Non-pigmented ciliary epithelial cell (primary cell): ENCODE results near the gene STX1A.
A peak's percentile ranks its signal among the peaks of the same experiment; 100 is the strongest.

Source experiments
- DNase-seq: peaks from one replicate; pipeline ENCODE4 v3.0.0-alpha.2; 2010; ENCODE audit warnings: low read depth

The STX1A gene

DNA sequence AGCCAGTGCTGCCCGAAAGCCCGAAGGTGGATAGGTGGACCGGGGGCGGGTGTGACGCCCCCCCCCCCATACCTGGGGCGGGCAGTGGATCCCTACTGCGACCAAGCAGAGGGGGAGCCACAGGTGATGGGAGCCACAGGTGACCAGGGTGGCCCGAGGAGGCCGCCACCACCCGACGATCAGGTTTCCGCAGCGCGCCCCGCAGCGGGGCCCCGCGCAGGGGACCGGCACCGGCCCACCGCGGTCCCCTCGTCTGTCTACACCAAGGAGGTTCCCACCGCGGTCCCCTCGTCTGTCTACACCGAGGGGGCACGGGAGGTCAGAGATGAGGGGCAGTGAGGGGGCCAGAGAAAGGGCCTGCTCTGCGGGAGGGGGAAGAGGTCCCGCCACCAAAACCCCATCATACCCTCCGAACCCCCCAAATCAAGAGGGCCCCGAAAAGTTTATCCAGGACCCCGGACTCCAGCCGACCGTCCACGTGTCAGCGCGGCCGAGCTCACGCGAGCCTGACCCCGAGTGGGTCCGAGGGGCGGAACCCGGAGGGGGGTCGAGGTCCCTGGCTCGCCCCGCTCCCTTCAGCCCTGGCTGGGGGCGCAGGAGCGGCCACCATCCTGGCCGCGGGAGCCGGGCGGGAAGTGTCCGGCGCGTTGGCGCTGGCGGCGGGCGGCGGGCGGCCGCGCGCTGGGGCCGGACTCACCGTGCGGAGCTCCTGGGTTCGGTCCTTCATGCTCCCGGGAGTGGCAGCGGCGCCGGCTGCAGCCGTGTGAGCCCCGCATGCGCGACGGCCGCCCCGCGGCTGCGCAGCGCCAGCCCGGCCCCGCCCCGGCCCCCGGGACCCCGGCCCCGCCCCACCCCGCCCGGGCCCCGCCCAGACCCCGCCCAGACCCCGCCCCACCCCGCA, at the start of gene STX1A:
Gene STX1A (minus strand): TSS at position 765 of the 901 bp plus-strand sequence. CDS start 38 bp downstream, at position 727.
- DNase-seq = no peak

- no peak for DNase-seq
These were observed 49.4 kb upstream of the STX1A start for GRCh38 chr7:73768641-73769480.

DNA sequence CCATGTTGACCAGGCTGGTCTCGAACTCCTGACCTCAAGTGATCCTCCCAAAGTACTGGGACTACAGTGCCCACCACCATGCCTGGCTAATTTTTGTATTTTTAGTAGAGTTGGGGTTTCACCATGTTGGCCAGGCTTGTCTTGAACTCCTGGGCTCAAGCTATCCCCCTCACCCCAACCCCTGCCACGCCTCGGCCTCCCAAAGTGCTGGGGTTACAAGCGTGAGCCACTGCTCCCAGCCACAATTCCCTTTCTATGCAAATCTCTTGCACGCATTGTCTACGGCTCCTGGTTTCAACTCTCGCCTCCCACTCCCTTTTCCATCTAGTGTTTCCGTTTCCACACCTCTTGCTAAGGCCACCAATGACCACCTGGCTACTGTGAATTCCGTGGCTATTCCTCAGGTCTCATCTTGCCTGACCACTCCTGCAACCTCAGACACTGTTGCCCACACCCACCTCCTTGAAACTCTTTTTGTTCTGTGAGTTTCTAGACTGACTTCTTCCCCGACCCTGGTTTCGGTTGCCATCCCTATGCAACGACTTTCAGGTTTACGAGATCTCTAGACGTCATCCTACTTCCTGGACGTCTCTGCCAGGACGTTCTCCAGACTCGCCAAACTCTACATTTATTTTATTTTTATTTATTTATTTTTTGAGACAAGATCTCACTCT, 47.2 kb upstream of the STX1A start:
- DNase-seq = no peak

DNA sequence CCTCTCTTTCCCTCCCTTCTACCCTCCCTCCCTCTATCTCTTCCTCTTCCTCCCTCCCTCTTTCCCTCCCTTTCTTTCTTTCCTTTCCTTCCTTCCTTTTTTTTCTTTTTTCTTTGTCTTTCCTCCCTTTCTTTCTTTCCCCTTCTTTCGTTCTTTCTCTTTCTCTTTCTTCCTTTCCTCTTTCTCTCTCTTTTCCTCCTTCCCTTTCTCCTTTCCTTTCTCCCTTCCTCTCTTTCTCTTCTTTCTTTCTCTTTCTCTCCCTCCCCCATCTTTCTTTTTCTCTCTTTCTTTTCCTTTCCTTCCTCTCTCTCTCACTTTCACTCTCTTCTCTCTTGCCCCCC, 43.2 kb upstream of the STX1A start:
- DNase-seq = no peak

DNA sequence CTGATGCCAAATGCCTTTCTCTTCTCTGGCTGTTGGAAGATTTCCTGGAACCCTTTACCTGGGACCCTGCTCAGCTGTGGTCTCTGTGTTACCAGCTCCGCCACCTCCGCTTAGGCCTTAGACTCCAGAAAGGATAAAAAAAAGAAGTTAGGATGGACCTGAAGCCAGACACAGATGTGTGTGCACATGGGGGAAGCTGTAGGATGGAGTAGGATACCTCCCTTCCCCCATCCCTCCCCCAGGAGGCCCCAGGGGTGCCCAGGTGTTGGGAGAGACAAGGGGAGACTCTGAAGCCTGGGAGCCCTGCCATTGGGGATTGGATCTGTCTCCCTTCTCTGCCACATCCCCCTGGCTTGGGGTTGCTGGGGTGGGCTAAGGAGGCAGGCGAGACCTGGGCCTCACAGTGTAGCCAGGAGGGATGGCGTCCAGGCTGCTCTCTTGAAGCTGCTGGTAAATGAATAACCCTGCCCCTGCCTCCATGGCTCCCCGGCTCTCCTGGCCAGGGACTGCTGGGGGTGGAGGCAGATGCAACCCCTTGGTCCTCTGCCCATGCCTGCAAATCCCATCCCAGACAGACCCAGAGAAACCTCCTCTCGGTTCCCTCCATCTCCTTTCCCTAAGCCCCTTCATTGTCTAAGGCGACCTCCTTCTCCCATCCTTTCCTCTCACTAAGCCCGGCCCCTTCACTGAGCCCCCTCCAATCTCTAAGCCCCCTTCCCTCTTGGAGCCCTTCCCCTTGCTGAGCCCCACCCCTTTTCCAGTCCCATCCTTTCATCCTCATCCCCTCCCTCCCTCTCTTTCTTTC, 42.6 kb upstream of the STX1A start:
- no peak for DNase-seq

- DNase-seq = no peak
These were observed 39.2 kb upstream of the STX1A start for GRCh38 chr7:73758581-73759138.

GRCh38 chr7:73749931-73750776, 30.7 kb upstream of the STX1A start:
- no peak for DNase-seq

DNA sequence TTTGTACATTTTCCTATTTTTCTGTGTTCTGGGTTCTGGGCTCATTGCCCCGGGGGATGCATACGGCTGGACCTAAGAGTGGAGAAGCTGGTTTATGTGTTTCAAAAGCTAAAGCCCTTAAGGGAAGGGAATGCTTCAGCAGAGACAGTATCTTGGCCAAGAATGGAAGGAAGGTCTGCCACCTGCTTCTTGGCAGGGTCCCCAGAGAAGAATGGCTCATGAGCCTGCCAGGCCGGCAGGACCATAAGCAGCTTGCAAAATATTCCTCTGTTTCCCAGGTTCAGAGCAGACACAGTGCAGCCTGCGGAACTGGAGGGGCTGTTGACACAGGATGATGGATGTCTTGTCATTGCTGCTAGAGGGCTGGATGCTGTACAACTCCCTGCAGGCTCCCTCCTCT, 26.9 kb upstream of the STX1A start:
- no peak for DNase-seq

DNA sequence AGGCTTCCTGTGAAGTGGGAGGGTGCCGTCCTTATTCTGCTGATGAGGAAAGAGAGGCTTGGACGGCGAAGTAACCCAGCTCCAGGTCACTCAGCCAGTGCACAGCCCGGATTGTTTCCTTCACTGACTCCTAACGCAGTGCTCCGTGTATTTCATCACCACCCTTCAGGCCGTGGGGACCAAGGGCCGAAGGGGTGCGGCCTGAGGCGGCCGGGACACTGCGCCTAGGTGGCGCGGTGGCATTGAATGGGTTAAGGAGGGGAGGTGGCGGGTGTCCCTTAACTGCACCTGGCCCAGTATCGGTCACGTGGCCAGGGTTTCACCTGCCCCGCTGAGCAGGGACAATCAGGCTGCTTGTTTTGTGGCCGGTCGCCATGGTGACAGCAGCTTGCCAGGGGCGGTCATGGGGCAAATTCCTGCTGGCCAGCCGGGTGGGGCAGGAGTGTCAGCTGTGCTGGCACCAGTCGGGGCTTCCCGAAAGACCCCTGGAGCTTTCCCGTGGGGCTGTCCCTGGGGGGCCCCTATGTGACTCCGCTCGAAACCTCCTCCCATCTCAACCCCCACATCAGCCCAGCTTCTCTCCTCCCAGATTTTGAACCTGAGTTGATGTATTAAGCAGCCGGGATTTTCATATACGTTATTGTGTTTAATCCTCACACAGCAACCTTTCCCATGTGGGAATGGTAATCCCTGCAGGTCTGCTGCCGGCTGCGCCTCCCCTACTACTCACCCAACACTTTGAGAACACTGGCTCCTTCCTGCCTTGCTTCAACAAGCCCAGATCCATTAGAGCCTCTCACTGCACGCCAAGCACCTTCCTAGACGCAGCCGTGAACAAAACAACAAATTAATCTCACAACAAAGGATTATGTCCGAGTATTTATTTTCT, 23.5 kb upstream of the STX1A start:
- no peak for DNase-seq

DNA sequence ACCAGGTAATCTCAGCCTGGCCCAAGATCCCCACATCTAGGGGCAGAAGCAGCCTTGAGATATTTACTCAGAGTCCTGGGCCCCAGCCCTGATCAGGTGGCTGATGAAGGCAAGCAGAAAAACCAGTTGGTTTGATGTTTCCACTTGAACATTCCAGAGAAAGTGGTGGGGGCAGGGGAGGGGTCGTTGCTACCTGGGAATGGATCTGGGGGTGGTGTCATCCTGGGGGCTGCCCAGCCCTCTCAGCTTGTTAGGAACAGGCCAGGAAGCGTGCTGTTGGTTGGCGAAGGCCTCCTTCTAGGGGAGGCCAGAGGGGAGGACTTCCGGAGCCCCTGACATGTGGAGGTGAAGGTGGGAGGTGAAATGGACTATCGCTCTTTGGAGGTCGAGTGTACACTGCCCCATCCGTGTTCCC, 22.9 kb upstream of the STX1A start:
- no peak for DNase-seq

DNA sequence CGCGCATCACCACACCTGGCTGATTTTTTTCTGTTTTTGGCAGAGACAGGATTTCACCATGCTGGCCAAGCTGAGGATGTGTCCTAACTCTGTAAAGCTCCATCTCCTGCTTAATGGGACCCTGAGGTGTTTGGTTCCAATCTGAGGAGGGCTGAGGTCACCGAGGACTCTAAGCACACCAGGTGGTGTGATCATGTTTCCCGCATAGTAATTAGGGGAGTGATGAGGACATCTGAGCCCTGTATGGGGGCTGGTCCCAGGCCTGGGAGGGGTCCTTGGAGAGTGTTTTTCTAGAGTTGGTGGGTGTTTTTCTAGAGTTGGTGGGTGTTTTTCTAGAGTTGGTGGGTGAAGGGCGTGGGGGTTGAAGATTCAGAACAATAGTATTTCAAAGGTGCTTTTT, 22.1 kb upstream of the STX1A start:
- no peak for DNase-seq

DNA sequence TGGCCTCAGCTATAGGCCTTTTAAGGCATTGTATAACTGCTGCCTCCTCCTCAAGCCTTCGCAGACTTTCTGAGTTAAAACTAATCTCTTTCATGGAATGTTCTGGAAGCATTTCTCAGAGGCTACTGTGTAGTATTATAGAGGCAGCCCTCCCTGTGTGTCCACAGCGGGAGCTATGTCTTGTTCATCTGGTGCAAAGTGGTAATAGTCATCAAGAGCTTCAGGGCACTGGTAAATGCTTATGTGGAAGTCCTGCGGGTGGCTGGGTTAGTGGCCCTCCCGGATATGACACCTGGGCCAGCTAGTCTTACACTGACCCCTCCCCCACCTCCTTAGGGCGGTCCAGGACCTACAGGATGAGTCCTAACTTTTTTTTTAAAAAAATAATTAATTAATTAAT, 21.3 kb upstream of the STX1A start:
- DNase-seq = no peak

DNA sequence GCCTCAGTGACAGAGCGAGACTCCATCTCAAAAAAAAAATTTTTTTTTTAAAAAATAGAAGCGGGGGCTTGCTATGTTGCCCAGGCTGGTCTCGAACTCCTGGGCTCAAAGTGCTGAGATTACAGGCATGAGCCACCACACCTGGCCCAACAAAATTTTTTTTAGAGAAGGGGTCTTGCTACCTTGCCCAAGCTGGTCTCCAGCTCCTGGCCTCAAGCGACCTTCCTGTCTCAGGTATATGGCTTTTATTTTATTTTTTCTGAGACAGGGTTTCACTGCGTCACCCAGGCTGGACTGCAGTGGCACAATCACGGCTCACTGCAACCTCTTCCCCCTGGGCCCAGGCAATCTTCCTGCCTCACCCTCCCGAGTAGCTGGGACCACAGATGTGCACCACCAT, 20.7 kb upstream of the STX1A start:
- DNase-seq = no peak

DNA sequence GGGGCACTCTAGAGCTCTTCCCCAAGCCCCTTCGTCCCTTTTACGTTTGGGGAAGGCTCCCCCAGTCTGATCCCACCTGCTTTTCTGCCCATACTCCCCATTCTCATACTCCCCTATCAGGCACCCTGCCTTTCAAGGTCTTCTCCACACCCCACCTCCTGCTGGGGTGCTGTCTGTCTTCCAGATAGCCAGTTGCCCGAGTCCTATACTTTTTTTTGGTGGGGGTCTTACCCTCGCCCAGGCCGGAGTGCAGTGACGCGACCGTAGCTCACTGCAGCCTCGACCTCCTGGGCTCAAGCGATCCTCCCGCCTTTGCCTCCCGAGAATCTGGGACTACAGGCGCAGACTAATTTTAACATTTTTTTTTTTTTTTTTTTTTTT, 19.9 kb upstream of the STX1A start:
- no peak for DNase-seq

- peak; percentile 82 for DNase-seq
These were observed 19.3 kb upstream of the STX1A start, which contains the start of gene ABHD11 for GRCh38 chr7:73738612-73739386. ABHD11 (minus strand) TSS chr7:73738802; CDS start chr7:73738770, 32 bp downstream.

DNA sequence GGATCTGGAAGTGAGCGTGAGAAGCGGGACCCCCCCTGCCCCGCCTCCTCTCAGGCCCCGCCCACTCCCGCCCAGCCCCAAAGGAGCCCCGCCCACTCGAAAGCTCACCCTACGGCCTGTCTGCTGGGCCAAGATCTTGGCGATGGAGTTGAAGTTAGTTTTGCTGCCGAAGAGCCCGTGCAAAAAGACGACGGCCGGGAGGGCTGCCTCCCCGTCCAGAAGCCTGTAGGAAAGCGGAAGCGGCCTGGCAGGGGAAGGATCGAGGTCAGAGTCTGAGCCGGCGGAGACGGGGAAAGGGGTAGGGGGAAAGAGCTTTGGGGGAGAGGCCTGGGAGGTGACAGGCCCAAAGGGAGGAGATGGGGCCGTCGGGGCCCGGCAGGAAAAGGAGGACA, 18.7 kb upstream of the STX1A start:
- no peak for DNase-seq

GRCh38 chr7:73737491-73738219, 18.2 kb upstream of the STX1A start:
- no peak for DNase-seq

- DNase-seq = no peak
These were observed 17.4 kb upstream of the STX1A start for GRCh38 chr7:73736885-73737284.
